Activated CD4-positive, alpha-beta T cell treated with anti-CD3 and anti-CD28 coated beads for 36 hours (primary cell): Measurements from ENCODE around the gene CCDC200. TPM values are rescaled to one million over a fixed set of nuclear protein-coding genes. Genes with fewer than 3 reads are reported as not detected.
A peak's percentile ranks its signal among the peaks of the same experiment; 100 is the strongest.
"Not testable (repeated sequence)": the region's sequence is repeated elsewhere in the genome, so short reads cannot be mapped to it uniquely, and the experiment has no call there.

Source experiments
- ATAC-seq: fragments of 200-7000 bp; cut with Tn5 transposase; one replicate; pipeline ENCODE4 v1.10.0; 2021; ENCODE audit warnings: mild to moderate bottlenecking, moderate library complexity
- CTCF ChIA-PET: fragments of 350-600 bp; sonication (Branson Sonifier 250); formaldehyde crosslinking; loops from one replicate; lab custom pipeline; 2021; ENCODE audit warnings: antibody characterized with exemption; lab: Charles Lee
- POLR2A ChIA-PET: fragments of 350-600 bp; sonication (Branson Sonifier 250); formaldehyde crosslinking; loops from one replicate; lab custom pipeline; 2021; ENCODE audit warnings: antibody characterized with exemption, inconsistent platforms; lab: Charles Lee
- DNase-seq: peaks from one replicate; pipeline ENCODE4 v3.0.0-alpha.2; 2020
- H3K27ac Mint-ChIP-seq: one replicate; pipeline ENCODE4 v1.8.0; 2021; ENCODE audit warnings: mixed read lengths
- H3K27me3 Mint-ChIP-seq: one replicate; pipeline ENCODE4 v1.8.0; 2021; ENCODE audit warnings: mixed read lengths
- H3K36me3 Mint-ChIP-seq: one replicate; pipeline ENCODE4 v1.8.0; 2021; ENCODE audit warnings: low read depth, mixed read lengths
- H3K4me1 Mint-ChIP-seq: one replicate; pipeline ENCODE4 v1.8.0; 2021; ENCODE audit warnings: mixed read lengths
- H3K4me3 Mint-ChIP-seq: one replicate; pipeline ENCODE4 v1.8.0; 2021; ENCODE audit warnings: mild to moderate bottlenecking, moderate library complexity, mixed read lengths
- H3K9me3 Mint-ChIP-seq: one replicate; pipeline ENCODE4 v1.8.0; 2021; ENCODE audit warnings: low read depth, mixed read lengths
- intact Hi-C, 2 experiments: fragments of 100-400 bp; cut with DNase I in 1 of 2; cut with micrococcal nuclease in 1 of 2; formaldehyde crosslinking; loops; one replicate each; pipeline versions ENCODE4 v1.14.2 to v1.15.1; 2022 to 2024; cut with DNase I, micrococcal nuclease
- total RNA-seq, 2 experiments: library from RNA; stranded (reverse); gene quantifications; one replicate each; pipeline ENCODE4 v1.2.3, GENCODE V29; 2021

CCDC200 gene
- under 1 TPM in 1 of 2 experiments, not detected in 1; 0.27 TPM for total RNA-seq

DNA sequence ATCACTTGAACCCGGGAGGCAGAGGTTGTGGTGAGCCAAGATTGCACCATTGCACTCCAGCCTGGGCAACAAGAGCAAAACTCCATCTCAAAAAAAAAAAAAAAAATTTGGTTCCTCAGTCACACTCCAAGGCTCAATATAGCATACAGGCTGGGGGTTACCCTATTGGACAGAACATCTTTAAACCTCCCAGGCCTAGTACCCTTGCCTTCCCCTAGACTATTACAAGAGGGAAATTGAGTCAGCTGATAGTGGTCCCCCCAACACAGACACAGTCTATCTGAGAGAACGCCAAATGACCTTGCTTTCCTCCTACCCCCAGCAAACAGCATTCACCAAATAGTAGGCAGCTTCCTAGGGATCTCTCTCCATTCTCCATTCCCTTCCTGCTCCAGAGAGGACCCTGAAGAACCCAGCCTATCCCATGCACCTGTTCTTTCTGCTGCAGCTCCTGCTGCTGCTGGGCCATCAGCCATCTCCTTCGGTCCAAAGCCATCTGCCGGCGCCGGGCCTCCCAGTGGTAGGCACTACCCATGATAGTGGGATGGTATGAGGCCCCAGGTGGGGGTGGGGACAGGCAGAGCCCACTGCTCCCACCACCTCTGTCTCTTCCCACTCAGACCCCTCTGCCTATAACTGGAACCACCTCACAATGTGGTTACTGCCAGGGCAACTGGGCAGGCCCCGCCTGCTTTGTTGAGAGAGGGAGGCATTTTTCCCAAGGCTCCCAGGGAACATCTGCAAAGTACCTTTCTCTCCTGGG, at the start of gene CCDC200:
CCDC200 (minus strand) TSS at position 604 of the 763 bp plus-strand sequence; CDS start at position 535, 69 bp downstream.
- DNase-seq, intact Hi-C loops, ATAC-seq, H3K27me3 Mint-ChIP-seq, CTCF ChIA-PET, H3K27ac Mint-ChIP-seq, H3K36me3 Mint-ChIP-seq, H3K9me3 Mint-ChIP-seq, H3K4me3 Mint-ChIP-seq, POLR2A ChIA-PET, H3K4me1 Mint-ChIP-seq: not testable (repeated sequence)

DNA sequence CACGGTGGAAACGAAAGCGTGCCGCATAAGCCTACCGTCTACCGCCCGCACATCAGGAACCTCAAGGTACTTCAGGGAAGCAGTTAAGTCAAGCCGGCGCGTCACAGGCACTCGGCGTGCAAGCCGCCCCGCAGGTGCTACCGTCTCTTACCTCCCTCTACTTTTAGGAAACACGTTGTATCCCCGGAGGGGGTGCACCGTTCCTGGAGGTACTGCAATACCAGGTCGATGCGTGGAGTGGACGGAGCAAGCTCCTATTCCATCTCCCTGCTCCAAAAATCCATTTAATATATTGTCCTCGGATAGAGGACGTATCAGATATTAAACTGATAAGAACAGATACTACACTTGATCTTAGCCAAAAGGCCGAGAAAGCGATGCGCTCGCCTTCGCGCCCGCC, 44.5 kb upstream of the CCDC200 start:
- POLR2A ChIA-PET, CTCF ChIA-PET: not testable (repeated sequence)

DNA sequence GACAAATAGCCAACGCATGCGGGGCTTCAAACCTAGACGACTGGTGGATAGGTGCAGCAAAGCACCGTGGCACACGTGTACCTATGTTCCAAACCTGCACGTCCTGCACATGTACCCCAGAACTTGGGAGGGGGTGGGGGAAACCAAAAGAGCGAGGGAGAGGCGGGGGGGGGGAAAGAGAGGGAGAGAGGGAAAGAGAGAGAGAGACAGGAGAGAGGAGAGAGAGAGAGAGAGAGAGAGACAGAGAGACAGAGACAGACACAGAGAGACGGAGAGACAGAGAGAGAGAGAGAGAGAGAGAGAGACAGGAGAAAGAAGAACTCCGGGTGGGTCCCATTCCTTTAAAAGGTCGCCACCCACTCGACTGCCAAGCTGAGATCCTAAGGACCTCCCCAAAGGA, 44.1 kb upstream of the CCDC200 start:
- intact Hi-C loops, DNase-seq, H3K9me3 Mint-ChIP-seq, POLR2A ChIA-PET, H3K4me3 Mint-ChIP-seq, H3K36me3 Mint-ChIP-seq, CTCF ChIA-PET, H3K4me1 Mint-ChIP-seq, H3K27me3 Mint-ChIP-seq: not testable (repeated sequence)
- H3K27ac Mint-ChIP-seq: peak overlapping the region; percentile 21
- peak; percentile 12 for ATAC-seq

More for the DNA sequence above, 44.5 kb upstream of the CCDC200 start:
- H3K9me3 Mint-ChIP-seq, DNase-seq, H3K4me3 Mint-ChIP-seq, H3K4me1 Mint-ChIP-seq, H3K27ac Mint-ChIP-seq, H3K27me3 Mint-ChIP-seq, H3K36me3 Mint-ChIP-seq, intact Hi-C loops: not testable (repeated sequence)
- peak; percentile 65 for ATAC-seq

DNA sequence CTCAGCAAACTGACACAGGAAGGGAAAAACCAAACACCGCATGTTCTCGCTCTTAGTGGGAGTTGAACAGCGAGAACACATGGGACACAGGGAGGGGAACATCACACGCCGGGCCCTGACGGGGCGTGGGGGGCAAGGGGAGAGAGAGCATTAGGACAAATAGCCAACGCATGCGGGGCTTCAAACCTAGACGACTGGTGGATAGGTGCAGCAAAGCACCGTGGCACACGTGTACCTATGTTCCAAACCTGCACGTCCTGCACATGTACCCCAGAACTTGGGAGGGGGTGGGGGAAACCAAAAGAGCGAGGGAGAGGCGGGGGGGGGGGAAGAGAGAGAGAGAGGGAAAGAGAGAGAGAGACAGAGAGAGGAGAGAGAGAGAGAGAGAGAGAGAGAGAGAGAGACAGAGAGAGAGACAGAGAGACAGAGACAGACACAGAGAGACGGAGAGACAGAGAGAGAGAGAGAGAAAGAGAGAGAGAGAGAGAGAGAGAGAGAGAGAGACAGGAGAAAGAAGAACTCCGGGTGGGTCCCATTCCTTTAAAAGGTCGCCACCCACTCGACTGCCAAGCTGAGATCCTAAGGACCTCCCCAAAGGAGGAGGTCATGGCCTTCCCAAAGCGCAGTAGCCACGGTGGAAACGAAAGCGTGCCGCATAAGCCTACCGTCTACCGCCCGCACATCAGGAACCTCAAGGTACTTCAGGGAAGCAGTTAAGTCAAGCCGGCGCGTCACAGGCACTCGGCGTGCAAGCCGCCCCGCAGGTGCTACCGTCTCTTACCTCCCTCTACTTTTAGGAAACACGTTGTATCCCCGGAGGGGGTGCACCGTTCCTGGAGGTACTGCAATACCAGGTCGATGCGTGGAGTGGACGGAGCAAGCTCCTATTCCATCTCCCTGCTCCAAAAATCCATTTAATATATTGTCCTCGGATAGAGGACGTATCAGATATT, 42.4 kb upstream of the CCDC200 start:
- H3K4me3 Mint-ChIP-seq, CTCF ChIA-PET, intact Hi-C loops, H3K36me3 Mint-ChIP-seq, H3K27ac Mint-ChIP-seq, H3K9me3 Mint-ChIP-seq, H3K27me3 Mint-ChIP-seq, H3K4me1 Mint-ChIP-seq, DNase-seq, POLR2A ChIA-PET: not testable (repeated sequence)
- ATAC-seq: peak; percentile 68

DNA sequence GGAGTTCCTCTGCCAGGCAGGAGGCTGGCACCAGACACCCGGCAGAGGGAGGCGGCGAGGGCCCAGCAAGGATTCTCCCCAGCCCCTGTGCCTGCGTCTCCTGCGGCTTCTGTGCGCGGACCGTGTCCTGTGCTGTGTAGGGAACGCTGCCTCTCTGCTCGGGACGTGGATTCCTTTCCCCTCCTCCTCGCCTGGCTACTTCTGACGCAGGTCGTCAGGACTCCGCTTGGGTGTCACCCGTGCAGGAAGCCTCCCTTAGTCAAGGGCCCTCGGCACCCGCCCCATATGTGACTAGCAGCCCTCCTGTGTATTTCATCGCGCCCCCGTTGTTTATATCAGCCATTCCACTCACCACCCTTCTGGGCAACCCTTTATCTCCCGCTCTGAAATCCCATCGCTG, 18.0 kb upstream of the CCDC200 start:
- DNase-seq, H3K27ac Mint-ChIP-seq, ATAC-seq, H3K36me3 Mint-ChIP-seq, H3K4me1 Mint-ChIP-seq, CTCF ChIA-PET, POLR2A ChIA-PET, H3K9me3 Mint-ChIP-seq, H3K27me3 Mint-ChIP-seq, H3K4me3 Mint-ChIP-seq, intact Hi-C loops: not testable (repeated sequence)

DNA sequence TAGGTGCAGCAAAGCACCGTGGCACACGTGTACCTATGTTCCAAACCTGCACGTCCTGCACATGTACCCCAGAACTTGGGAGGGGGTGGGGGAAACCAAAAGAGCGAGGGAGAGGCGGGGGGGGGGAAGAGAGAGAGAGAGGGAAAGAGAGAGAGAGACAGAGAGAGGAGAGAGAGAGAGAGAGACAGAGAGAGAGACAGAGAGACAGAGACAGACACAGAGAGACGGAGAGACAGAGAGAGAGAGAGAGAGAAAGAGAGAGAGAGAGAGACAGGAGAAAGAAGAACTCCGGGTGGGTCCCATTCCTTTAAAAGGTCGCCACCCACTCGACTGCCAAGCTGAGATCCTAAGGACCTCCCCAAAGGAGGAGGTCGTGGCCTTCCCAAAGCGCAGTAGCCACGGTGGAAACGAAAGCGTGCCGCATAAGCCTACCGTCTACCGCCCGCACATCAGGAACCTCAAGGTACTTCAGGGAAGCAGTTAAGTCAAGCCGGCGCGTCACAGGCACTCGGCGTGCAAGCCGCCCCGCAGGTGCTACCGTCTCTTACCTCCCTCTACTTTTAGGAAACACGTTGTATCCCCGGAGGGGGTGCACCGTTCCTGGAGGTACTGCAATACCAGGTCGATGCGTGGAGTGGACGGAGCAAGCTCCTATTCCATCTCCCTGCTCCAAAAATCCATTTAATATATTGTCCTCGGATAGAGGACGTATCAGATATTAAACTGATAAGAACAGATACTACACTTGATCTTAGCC, 12.4 kb upstream of the CCDC200 start:
- intact Hi-C loops, H3K9me3 Mint-ChIP-seq, H3K27me3 Mint-ChIP-seq, CTCF ChIA-PET, H3K27ac Mint-ChIP-seq, DNase-seq, POLR2A ChIA-PET, H3K4me1 Mint-ChIP-seq, H3K4me3 Mint-ChIP-seq, H3K36me3 Mint-ChIP-seq: not testable (repeated sequence)
- ATAC-seq: peak; percentile 64

DNA sequence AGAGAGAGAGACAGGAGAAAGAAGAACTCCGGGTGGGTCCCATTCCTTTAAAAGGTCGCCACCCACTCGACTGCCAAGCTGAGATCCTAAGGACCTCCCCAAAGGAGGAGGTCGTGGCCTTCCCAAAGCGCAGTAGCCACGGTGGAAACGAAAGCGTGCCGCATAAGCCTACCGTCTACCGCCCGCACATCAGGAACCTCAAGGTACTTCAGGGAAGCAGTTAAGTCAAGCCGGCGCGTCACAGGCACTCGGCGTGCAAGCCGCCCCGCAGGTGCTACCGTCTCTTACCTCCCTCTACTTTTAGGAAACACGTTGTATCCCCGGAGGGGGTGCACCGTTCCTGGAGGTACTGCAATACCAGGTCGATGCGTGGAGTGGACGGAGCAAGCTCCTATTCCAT, 11.2 kb upstream of the CCDC200 start:
- H3K36me3 Mint-ChIP-seq, POLR2A ChIA-PET, CTCF ChIA-PET: not testable (repeated sequence)

DNA sequence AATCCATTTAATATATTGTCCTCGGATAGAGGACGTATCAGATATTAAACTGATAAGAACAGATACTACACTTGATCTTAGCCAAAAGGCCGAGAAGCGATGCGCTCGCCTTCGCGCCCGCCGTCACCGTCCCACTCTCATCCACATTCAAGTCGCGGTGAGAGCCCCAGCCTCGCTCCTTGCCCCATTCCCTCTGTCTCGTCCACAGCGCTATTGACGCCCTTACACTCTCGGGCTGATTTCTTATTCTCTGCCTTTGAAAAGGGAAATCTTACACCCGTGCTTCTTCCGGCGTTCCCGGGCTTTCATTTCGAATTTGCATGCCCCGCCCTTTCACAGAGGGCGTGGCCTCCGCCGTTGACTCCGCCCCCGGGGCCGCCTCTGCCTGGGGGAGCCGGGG, 5.5 kb upstream of the CCDC200 start, which contains the start of gene RNU2-1:
RNU2-1 (minus strand) TSS at position 101 of the 400 bp plus-strand sequence.
- DNase-seq, H3K4me1 Mint-ChIP-seq, CTCF ChIA-PET, H3K27ac Mint-ChIP-seq, H3K27me3 Mint-ChIP-seq, H3K4me3 Mint-ChIP-seq, ATAC-seq, intact Hi-C loops, H3K36me3 Mint-ChIP-seq, H3K9me3 Mint-ChIP-seq: not testable (repeated sequence)
- POLR2A ChIA-PET: interaction anchor here (0.6 kb wide), 1 partner anchor 128 kb away, joined by 3 read pairs; no protein-coding TSS in a partner anchor

More for the DNA sequence above, 11.2 kb upstream of the CCDC200 start:
- intact Hi-C loops, H3K27me3 Mint-ChIP-seq, H3K4me1 Mint-ChIP-seq, H3K4me3 Mint-ChIP-seq, H3K27ac Mint-ChIP-seq, H3K9me3 Mint-ChIP-seq, DNase-seq: not testable (repeated sequence)
- peak; percentile 64 for ATAC-seq

DNA sequence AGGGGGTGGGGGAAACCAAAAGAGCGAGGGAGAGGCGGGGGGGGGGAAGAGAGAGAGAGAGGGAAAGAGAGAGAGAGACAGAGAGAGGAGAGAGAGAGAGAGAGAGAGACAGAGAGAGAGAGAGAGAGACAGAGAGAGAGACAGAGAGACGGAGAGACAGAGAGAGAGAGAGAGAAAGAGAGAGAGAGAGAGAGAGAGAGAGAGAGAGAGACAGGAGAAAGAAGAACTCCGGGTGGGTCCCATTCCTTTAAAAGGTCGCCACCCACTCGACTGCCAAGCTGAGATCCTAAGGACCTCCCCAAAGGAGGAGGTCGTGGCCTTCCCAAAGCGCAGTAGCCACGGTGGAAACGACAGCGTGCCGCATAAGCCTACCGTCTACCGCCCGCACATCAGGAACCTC, 4.8 kb upstream of the CCDC200 start:
- H3K4me3 Mint-ChIP-seq, intact Hi-C loops, H3K27me3 Mint-ChIP-seq, CTCF ChIA-PET, ATAC-seq, H3K9me3 Mint-ChIP-seq, H3K36me3 Mint-ChIP-seq, H3K27ac Mint-ChIP-seq, H3K4me1 Mint-ChIP-seq, DNase-seq: not testable (repeated sequence)
- POLR2A ChIA-PET: interaction anchor here (0.6 kb wide), 1 partner anchor 128 kb away, joined by 3 read pairs; no protein-coding TSS in a partner anchor

DNA sequence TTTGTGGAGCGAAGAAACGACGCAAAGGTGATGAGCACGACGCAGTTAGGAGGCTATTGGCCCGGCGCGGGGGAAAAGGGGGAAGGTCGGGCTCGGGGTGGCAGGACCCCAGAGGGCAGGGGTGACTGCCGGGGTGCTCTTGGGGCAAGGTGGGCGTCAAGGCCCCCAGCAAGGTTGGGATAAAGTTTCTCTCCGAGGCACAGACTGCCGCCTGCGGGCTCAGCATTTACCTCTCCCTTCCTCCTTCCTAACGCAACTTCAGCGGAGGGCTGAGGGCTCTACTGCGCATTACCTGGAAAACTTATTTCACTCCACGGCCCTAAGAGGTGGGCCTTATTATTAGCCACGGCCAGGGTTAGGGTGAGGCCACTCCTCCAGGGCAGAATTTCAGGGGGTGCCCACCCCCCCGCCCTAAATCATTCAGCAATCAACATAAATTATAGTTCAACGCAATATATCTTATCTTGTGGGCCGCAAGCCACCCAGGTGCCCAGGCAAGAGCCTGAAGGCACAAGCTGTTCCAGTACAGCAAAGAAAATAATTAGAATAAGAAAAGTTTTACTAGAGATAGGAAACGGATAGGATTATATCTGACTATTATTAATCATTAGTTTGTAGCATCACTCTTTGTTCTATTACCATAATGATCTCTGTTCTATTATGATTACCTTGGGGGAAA, 3.7 kb upstream of the CCDC200 start:
- intact Hi-C loops, POLR2A ChIA-PET: not testable (repeated sequence)

More for the DNA sequence above, 3.7 kb upstream of the CCDC200 start:
- H3K4me3 Mint-ChIP-seq, H3K9me3 Mint-ChIP-seq, CTCF ChIA-PET, H3K36me3 Mint-ChIP-seq, ATAC-seq, H3K27ac Mint-ChIP-seq, H3K4me1 Mint-ChIP-seq, H3K27me3 Mint-ChIP-seq: not testable (repeated sequence)
- peak; percentile 45 for DNase-seq
